NCI-H526 (cell line): ENCODE results near the gene GTSF1L.
A peak's percentile ranks its signal among the peaks of the same experiment; 100 is the strongest.
"Not testable (repeated sequence)": the region's sequence is repeated elsewhere in the genome, so short reads cannot be mapped to it uniquely, and the experiment has no call there.

Source experiments
- DNase-seq, 2 experiments: peaks; one replicate each; lab custom pipeline; 2025; lab: John Stamatoyannopoulos, UW

The GTSF1L gene

GRCh38 chr20:43726811-43727338, at the start of gene GTSF1L:
Gene GTSF1L (minus strand): TSS chr20:43727002. CDS start chr20:43726694, 308 bp downstream.
- DNase-seq, result no peak

GRCh38 chr20:43774754-43775153, 48.0 kb upstream of the GTSF1L start:
- DNase-seq, result no peak

- no peak for DNase-seq
These were observed 44.8 kb upstream of the GTSF1L start for GRCh38 chr20:43771503-43772190.

DNA sequence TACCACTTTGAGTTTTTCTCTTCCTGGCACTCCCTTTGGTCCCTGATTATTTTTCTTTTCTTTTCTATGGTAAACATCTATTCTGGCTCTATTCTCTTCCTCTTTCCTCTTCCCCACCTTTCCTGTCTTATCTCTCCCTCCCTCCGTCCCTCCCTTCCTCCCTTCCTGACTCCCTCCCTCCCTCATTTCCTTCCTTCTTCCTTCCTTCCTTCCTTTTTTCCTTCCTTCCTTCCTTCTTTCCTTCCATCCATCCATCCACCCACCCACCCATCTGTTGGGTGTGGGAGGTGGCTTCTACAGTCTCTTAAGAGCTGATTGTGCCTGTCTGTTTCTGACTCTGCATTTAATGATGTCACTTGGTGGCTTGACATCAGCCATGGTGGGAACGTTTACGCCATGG, 43.5 kb upstream of the GTSF1L start:
- no peak for DNase-seq

DNA sequence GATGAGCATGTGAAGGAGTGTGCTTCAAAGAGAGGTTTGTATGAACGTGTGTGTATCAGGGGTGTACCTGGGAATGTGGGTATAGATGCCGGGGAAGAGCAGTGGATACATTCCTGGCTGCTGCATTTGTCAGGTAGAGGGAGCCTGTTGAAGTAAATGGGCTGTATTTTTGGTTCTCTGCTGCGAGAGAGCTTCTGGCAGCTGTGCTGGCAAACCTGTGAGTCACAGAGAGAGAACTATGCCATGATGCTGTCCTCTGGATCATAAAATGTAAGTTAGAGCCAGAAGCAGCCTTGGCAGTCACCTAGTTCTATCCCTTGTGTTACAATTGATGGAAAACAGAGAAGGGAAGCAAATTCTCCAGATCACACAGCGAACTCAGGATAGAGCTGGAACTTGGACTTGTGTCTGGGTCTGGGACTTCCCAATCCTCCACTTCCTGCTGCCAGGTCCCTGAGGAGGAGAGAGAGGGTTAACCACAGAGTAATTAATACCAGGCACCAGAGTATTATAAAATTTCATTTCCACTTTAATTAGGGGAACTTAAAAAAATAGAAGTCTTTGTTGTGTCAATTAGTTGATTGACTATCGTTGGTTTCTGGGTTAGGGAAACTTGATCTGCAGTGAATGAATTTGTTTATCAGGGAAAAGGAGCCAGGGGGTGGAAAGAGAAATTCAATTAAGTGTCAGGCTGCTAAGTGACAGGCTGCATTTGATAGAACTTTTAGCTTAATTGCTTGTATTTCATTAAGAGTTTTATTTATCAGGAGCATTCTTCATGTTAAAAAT, 41.1 kb upstream of the GTSF1L start:
- DNase-seq, result no peak

- no peak for DNase-seq
These were observed 40.1 kb upstream of the GTSF1L start for GRCh38 chr20:43766917-43767316.

- DNase-seq, result no peak
These were observed 39.6 kb upstream of the GTSF1L start for GRCh38 chr20:43766385-43766784.

- DNase-seq, result no peak
These were observed 39.1 kb upstream of the GTSF1L start for GRCh38 chr20:43765916-43766315.

DNA sequence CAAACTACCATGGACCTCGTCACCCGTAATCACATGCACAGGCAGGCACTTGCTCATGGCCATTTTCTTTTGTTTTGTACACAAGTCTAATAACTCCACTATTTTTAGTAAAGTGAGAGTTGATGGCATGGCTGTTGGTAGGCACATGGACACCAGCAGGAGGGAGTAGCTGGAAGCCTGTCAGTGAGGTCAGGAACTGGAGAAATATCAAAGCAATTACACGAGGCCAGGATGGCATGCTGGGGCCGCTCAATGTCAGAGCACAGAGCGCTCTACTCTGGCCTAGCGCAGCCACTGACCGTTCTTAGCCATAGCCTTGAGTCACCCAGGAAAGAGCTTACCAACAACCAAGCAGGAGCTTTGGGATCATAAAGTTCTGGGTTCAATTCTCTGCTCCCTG, 36.1 kb upstream of the GTSF1L start:
- DNase-seq, result no peak

- DNase-seq, result no peak
These were observed 34.9 kb upstream of the GTSF1L start for GRCh38 chr20:43761386-43762340.

DNA sequence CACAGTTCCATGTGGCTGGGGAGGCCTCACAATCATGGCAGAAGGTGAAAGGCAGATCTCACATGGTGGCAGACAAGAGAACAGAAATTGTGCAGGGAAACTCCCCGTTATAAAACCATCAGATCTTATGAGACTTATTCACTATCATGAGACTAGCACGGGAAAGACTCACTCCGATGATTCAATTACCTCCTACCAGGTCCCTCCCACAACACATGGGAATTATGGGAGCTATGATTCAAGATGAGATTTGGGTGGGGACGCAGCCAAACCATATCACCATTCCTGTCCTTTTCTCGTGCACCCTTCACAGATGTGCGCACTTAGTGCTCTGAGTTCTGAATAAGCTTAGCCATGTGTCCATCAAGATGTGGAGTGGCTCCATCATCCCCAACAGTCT, 31.1 kb upstream of the GTSF1L start:
- DNase-seq, result not testable (repeated sequence)

- DNase-seq, result no peak
These were observed 29.0 kb upstream of the GTSF1L start for GRCh38 chr20:43755851-43756250.

GRCh38 chr20:43755390-43755789, 28.6 kb upstream of the GTSF1L start:
- DNase-seq, result no peak

DNA sequence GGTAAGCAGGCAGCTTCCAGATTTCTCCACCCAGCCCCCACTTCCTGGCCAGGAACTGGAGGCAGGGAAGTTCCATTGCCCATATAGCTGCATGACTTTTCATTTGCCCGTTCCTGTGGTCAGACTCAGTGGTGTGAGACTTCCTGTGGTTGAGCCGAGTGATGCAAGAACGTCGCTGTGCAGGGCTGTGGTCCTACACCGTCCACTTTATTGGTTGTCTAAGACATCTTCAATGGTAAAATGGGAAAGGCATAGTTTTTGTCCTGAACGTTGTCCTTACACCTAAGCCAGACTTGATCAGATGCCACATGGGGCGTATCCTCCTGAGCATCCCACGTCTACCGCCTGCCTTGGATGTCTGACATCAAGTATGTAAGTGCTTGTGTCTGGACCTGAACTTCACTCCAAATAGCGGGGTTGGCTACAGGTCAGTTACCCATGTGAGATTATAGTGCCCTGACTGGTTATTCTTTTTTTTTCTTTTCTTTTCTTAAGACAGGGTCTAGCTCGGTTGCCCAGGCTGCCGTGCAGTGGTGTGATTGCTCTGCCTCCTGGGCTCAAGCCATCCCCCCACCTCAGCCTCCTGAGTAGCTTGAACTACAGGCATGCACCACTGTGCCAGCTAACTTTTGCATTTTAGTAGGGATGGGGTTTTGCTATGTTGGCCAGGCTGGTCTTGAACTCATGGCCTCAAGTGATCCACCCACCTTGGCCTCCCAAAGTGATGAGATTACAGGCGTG, 25.9 kb upstream of the GTSF1L start:
- DNase-seq, result no peak

DNA sequence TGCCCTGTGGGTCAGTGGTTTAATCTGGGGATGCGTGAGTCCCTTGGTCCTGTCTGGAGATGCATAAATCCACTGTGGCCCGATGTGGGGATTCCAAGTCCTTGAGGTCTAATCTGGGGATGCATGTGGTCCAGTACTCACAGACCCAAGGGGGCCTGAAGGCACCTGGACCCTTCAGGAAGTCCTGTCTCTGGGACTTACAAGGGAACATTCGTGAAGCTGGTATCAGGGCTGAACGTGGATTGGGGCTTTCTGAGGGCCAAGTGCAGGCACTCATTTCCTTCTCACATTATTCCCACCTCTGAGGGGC, 25.2 kb upstream of the GTSF1L start:
- DNase-seq, result no peak

- no peak for DNase-seq
These were observed 24.6 kb upstream of the GTSF1L start for GRCh38 chr20:43751167-43752050.

GRCh38 chr20:43750774-43751166, 24.0 kb upstream of the GTSF1L start:
- DNase-seq, result no peak

GRCh38 chr20:43749734-43750294, 23.0 kb upstream of the GTSF1L start:
- peak; percentile 32 to 87 for DNase-seq

DNA sequence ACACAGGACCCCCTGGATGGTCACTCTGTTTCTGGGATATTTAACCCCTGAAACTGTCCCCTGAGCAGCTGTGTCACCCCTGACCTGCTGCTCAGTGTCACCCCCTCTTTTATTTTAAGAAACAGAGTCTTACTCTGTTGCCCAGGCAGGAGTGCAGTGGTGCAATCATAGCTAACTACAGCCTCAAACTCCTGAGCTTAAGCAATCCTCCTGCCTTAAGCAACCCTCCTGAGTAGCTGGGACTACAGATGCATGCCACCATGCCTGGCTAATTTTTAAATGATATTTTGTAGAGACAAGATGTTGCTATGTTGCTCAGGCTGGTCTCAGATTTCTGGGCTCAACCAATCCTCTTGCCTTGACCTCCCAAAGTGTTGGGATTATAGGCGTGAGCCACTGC, 21.5 kb upstream of the GTSF1L start:
- no peak for DNase-seq
